ENCODE results near the gene RHBDL1. TPM values are rescaled to one million over a fixed set of nuclear protein-coding genes. Genes with fewer than 3 reads are reported as not detected.
A peak's percentile ranks its signal among the peaks of the same experiment; 100 is the strongest.

Gene RHBDL1
- total and polyA plus RNA-seq, 2 of the 8 experiments (the other 6 are each of a cell fraction or from before 2014, with no cell fraction given): 4.0 to 8.1 TPM

DNA sequence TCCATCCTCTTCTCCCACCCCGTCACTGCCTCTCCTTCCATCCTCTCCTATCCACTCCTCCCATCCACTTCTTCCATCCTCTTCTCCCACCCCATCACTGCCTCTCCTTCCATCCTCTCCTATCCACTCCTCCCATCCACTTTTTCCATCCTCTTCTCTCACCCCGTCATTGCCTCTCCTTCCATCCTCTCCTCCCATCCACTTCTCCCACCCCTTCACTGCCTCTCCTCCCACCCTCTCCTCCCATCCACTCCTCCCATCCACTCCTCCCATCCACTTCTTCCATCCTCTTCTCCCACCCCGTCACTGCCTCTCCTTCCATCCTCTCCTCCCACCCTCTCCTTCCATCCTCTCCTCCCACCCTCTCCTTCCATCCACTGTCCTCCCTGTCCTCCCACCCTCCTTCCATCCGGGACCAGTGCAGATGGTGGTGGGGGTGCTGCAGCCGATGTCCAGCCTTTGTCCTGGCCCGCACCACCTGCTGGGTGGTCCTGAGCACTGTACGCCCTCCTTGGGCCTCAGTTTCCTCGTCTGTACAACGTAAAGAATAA, 43.6 kb upstream of the RHBDL1 start:
- Histone ChIP-seq H3K9ac (replicated peaks in 1 of 4; ENCODE audit: extremely low read depth in 1 of 4, low read depth in 3 of 4, low read length in 3 of 4) (no peak overlapping the region), H2BK20ac (ENCODE audit: low read length) (no peak overlapping the region), H3K9me3 (ENCODE audit: insufficient read depth in 2 of 2, low read depth in 1 of 2, low read length in 1 of 2) (no peaks in the 10 kb centered on the region), H3K4me3 (ENCODE audit: extremely low read depth in 1 of 4, insufficient read depth in 2 of 4, low read depth in 3 of 4, low read length in 4 of 4) (no peak overlapping the region), H3K56ac (replicated peaks; ENCODE audit: insufficient read length, low read depth, low read length) (no peak overlapping the region), H3K4ac (replicated peaks; ENCODE audit: insufficient read length, low read depth, low read length) (no peak overlapping the region), H2BK12ac (ENCODE audit: low read depth, low read length) (no peak overlapping the region), H2AFZ (ENCODE audit: low read length) (no peak overlapping the region), H2BK120ac (replicated peaks; ENCODE audit: low read depth, low read length) (no peak overlapping the region), H4K91ac (replicated peaks; ENCODE audit: insufficient read length, low read length) (no peak overlapping the region), H4K5ac (ENCODE audit: insufficient read length, low read depth, low read length) (no peak overlapping the region), H3K4me2 (ENCODE audit: insufficient read depth in 1 of 2, low read depth in 2 of 2, low read length in 2 of 2) (peak overlapping the region; percentile 11 to 79; a peak in 1 of 4 replicates), H2BK15ac (ENCODE audit: low read length) (no peak overlapping the region), H3K79me1 (ENCODE audit: low read depth, low read length) (no peaks in the 10 kb centered on the region), H2BK5ac (ENCODE audit: low read depth, low read length) (no peak overlapping the region), H3K14ac (ENCODE audit: insufficient read length) (no peak overlapping the region), H3K27ac (ENCODE audit: low read depth, low read length) (no peak overlapping the region), H4K8ac (ENCODE audit: extremely low read depth, insufficient read depth, low read length) (no peak overlapping the region; the same call in 1 of the 2 replicates), H3K23ac (ENCODE audit: insufficient read length) (no peak overlapping the region), H3K4me1 (replicated peaks in 1 of 4; ENCODE audit: control insufficient read depth in 3 of 4, insufficient read depth in 4 of 4, low read length in 3 of 4) (peaks cover 0 to 29% (median 22%) of the 10 kb centered on the region in 4 experiments; a peak in 6 of 7 replicates), H4K20me1 (replicated peaks in 1 of 2; ENCODE audit: control insufficient read depth in 1 of 2, insufficient read depth in 2 of 2, low read length in 2 of 2) (peaks cover 3 to 10% of the 10 kb centered on the region in 2 experiments), H2AK5ac (ENCODE audit: low read depth, low read length) (peak overlapping the region; percentile 11; the same call in 1 of the 2 replicates), H3K27me3 (replicated peaks in 1 of 4; ENCODE audit: control insufficient read depth in 3 of 4, extremely low read depth in 1 of 4, insufficient read depth in 3 of 4, low read length in 3 of 4) (no peaks in the 10 kb centered on the region), H3K23me2 (ENCODE audit: low read depth, low read length) (peaks cover 8% of the 10 kb centered on the region; the same call in 1 of the 2 replicates), H3K36me3 (ENCODE audit: control insufficient read depth in 2 of 4, insufficient read depth in 4 of 4, low read length in 3 of 4) (peaks cover 0 to 21% (median 3%) of the 10 kb centered on the region in 4 experiments; a peak in 4 of 8 replicates), H3K79me2 (ENCODE audit: control insufficient read depth in 1 of 2, insufficient read depth in 2 of 2, low read length in 2 of 2) (peaks cover 0 to 6% of the 10 kb centered on the region in 2 experiments; a peak in 1 of 4 replicates), H3K18ac (ENCODE audit: extremely low read depth, low read length) (no peak overlapping the region)
- ChIA-PET CTCF (ENCODE audit: partially characterized antibody) (interaction anchor here (0.7 to 1.9 kb wide), 2 partner anchors 12 to 16 kb away, joined by 3 to 6 read pairs; no protein-coding TSS in a partner anchor), POLR2A (ENCODE audit: partially characterized antibody) (interaction anchor here (0.6 to 1.4 kb wide), 6 partner anchors 13 to 232 kb away, joined by 3 to 5 read pairs (median 4); partner anchors contain the start of gene RAB40C)
- FAIRE-seq: no peak
- WGBS, 2 experiments (ENCODE audit: extremely low coverage in 1 of 2, insufficient coverage in 1 of 2, insufficient read length in 1 of 2, insufficient replicate concordance in 2 of 2, low coverage in 1 of 2, low lambda C conversion rate in 2 of 2, missing lambda C conversion rate in 1 of 2): 93 to 100% methylated on average over 1 to 9 of the region's 9 CpGs
- DNase-seq (ENCODE audit: low read depth in 1 of 2, low spot score in 2 of 2): no peak
- no peak for TF ChIP-seq POLR2AphosphoS5 (IDR thresholded peaks at IDR 0.05; ENCODE audit: low read depth, low read length)
- TF ChIP-seq PHF8 (conservative IDR thresholded peaks at IDR 0.05; ENCODE audit: low read depth, low read length): no peak
- TF ChIP-seq SP4 (IDR thresholded peaks at IDR 0.05; ENCODE audit: low read length): no peak
- TF ChIP-seq CBX5 (IDR thresholded peaks at IDR 0.05; ENCODE audit: low read depth, low read length): no peak
- no peak for TF ChIP-seq KDM4A (IDR thresholded peaks at IDR 0.05; ENCODE audit: low read depth, low read length, severe bottlenecking)
- no peak for TF ChIP-seq RXRA (IDR thresholded peaks at IDR 0.05; ENCODE audit: insufficient read depth, low read depth, low read length)
- TF ChIP-seq JUN (IDR thresholded peaks at IDR 0.05; ENCODE audit: low read depth, low read length): no peak
- TF ChIP-seq RNF2 (IDR thresholded peaks at IDR 0.05; ENCODE audit: borderline replicate concordance, low read depth, low read length, missing control alignments, poor library complexity, severe bottlenecking): no peak
- TF ChIP-seq TCF12 (IDR thresholded peaks at IDR 0.05; ENCODE audit: low read depth, low read length): no peak
- TF ChIP-seq E2F6 (IDR thresholded peaks at IDR 0.05): no peak
- TF ChIP-seq ZNF274 (IDR thresholded peaks at IDR 0.05; ENCODE audit: borderline replicate concordance, extremely low read depth, low read length): no peak
- TF ChIP-seq TEAD4 (IDR thresholded peaks at IDR 0.05; ENCODE audit: low read depth, low read length): no peak
